WTC11 (cell line): ENCODE measurements around the gene SCEL.

ENCODE experiments used
- CDX4 ChIP-seq: fragments of 250-450 bp; sonication (Bioruptor Pico); IDR thresholded peaks from 2 replicates; pipeline ENCODE4 v1.9.0; 2021; ENCODE audit warnings: moderate library complexity, mild to moderate bottlenecking, inconsistent platforms, borderline replicate concordance
- CREB1 ChIP-seq: sonication (generic); formaldehyde crosslinking; IDR thresholded peaks from 2 replicates; pipeline ENCODE4 v1.8.0; 2023; ENCODE audit warnings: mild to moderate bottlenecking, missing genetic modification reagents
- CTCF ChIP-seq: fragments of 200-600 bp; IDR thresholded peaks from 2 replicates; pipeline ENCODE4 v1.8.0; 2022; ENCODE audit warnings: antibody characterized with exemption
- ETV6 ChIP-seq: sonication (generic); formaldehyde crosslinking; IDR thresholded peaks from 2 replicates; pipeline ENCODE4 v1.8.1; 2022; ENCODE audit warnings: mild to moderate bottlenecking, missing genetic modification reagents
- GTF2I ChIP-seq: fragments of 250-450 bp; sonication (Bioruptor Pico); conservative IDR thresholded peaks from 2 replicates; pipeline ENCODE4 v1.4.0; 2021; ENCODE audit warnings: mild to moderate bottlenecking
- KAT7 ChIP-seq: sonication (generic); formaldehyde crosslinking; IDR thresholded peaks from 2 replicates; pipeline ENCODE4 v1.8.1; 2023; ENCODE audit warnings: missing genetic modification reagents, mild to moderate bottlenecking, borderline replicate concordance
- NR3C1 ChIP-seq: sonication (generic); formaldehyde crosslinking; conservative IDR thresholded peaks from 2 replicates; pipeline ENCODE4 v1.8.1; 2023; ENCODE audit warnings: low read depth, mild to moderate bottlenecking, missing genetic modification reagents
- RELA ChIP-seq: sonication (generic); formaldehyde crosslinking; IDR thresholded peaks from 2 replicates; pipeline ENCODE4 v1.8.1; 2022; ENCODE audit warnings: missing genetic modification reagents, mild to moderate bottlenecking, borderline replicate concordance
- ZNF121 ChIP-seq: sonication (generic); formaldehyde crosslinking; IDR thresholded peaks from 2 replicates; pipeline ENCODE4 v1.8.0; 2023; ENCODE audit warnings: missing genetic modification reagents
- ZNF512 ChIP-seq: sonication (generic); formaldehyde crosslinking; IDR thresholded peaks from 2 replicates; pipeline ENCODE4 v1.8.1; 2022; ENCODE audit warnings: missing genetic modification reagents, borderline replicate concordance
- TF ChIP-seq, protein P1 (sequence below): sonication (generic); formaldehyde crosslinking; conservative IDR thresholded peaks from 2 replicates; pipeline ENCODE4 v1.8.1; 2023; ENCODE audit warnings: mild to moderate bottlenecking, low read depth, missing genetic modification reagents, moderate library complexity

DNA sequence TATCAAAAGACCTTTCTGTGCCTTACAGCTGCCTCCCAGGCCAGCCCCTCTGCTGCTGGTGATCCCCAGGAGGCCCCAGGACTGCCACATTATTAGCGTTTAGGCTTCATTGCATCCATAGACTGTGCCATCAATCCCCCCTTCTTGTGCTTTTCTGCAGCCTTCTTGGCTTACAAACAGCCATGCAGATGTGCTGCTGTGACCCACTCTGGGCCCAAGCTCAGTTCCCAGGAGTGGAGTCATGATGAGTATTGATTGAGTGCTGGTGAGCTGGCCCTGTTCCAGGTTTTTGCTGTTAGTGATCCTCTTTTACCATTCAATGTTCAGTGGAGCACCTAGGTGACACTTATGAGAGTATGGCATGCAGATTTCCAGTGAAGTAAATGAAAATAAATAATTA, 102.1 kb downstream of the SCEL start:
- TF ChIP-seq ZNF121 (no peak), RELA (CRISPR knock-in tag) (no peak), CTCF (no peak), GTF2I (CRISPR knock-in tag) (no peak), ZNF512 (CRISPR knock-in tag) (no peak), CDX4 (CRISPR knock-in tag) (no peak), NR3C1 (CRISPR knock-in tag) (no peak), KAT7 (no peak), CREB1 (no peak), ETV6 (CRISPR knock-in tag) (no peak)
- TF ChIP-seq, protein P1, sequence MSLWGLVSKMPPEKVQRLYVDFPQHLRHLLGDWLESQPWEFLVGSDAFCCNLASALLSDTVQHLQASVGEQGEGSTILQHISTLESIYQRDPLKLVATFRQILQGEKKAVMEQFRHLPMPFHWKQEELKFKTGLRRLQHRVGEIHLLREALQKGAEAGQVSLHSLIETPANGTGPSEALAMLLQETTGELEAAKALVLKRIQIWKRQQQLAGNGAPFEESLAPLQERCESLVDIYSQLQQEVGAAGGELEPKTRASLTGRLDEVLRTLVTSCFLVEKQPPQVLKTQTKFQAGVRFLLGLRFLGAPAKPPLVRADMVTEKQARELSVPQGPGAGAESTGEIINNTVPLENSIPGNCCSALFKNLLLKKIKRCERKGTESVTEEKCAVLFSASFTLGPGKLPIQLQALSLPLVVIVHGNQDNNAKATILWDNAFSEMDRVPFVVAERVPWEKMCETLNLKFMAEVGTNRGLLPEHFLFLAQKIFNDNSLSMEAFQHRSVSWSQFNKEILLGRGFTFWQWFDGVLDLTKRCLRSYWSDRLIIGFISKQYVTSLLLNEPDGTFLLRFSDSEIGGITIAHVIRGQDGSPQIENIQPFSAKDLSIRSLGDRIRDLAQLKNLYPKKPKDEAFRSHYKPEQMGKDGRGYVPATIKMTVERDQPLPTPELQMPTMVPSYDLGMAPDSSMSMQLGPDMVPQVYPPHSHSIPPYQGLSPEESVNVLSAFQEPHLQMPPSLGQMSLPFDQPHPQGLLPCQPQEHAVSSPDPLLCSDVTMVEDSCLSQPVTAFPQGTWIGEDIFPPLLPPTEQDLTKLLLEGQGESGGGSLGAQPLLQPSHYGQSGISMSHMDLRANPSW, result no peak
